Stimulated activated naive CD8-positive, alpha-beta T cell treated with anti-CD3 and anti-CD28 coated beads, Interleukin-15, Interleukin-2, amounts not matched to agents 100 U/mL and 50 U/mL, for 24 hours (primary cell): ENCODE results near the gene STAC3.

Source experiments
- ATAC-seq: fragments of 150-1000 bp; cut with Tn5 transposase; one replicate; pipeline ENCODE4 v1.10.0; 2021
- DNase-seq: peaks from one replicate; pipeline ENCODE4 v3.0.0; 2021

The STAC3 gene

DNA sequence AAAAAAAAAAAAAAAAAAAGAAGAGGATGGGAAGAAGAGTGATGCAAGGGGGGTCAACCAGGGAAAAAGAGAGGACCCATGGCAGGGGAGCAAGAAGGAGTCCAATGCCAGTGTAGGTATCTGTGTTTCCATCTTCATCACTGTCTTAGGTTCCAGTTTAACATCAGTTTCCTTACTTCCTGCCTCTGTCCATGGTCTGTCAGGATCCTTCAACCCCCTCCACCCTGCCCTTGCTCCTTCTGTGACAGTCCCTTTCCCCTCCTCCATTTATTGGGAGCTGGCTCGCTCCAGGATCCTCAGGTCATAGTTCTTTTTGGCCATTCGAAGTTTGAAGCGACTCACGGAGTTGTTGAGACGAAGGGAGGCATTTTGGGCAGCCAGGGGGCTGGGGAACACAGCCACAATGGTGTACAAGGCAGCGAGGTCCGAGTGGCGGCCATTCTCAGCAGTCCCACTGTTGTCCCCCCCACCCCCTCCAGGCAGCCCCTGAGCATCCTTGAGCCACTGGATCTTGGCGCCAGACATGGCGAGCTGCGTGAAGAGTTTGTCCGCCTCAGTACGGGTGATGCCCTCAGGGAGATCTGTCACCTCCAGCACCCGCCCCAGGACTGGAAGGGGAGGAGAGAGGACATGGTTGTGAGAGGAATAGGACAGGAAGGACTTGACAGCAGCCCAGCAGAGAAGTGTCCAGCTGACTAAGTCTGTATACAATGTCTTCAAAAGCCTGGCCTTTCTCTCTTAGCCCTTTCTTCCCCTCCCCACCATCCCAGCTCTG is 3.7 kb upstream of the STAC3 start:
- no peak for ATAC-seq

DNA sequence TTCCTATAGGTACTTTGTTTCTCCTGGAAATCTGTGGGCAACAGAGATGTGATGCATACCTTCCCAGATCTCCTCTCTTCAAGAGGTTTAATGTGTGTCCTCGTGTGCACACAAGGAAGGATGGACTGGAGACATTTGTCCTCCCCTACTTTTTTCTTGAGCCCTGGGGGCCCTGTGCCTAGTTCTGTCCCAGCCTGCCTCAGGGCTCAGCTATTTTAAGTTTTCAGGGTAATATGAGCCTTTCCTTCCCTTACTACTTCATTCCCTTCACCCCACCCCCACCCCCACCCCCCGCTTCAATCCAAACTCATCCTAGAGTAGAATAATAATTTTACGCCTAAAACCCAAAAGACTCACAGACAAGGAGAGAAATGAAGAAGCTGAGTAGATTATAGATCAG is 446 bp downstream of the STAC3 start:
- ATAC-seq (no peak), DNase-seq (no peak)

More for the DNA sequence above, 3.7 kb upstream of the STAC3 start:
- DNase-seq, result no peak

DNA sequence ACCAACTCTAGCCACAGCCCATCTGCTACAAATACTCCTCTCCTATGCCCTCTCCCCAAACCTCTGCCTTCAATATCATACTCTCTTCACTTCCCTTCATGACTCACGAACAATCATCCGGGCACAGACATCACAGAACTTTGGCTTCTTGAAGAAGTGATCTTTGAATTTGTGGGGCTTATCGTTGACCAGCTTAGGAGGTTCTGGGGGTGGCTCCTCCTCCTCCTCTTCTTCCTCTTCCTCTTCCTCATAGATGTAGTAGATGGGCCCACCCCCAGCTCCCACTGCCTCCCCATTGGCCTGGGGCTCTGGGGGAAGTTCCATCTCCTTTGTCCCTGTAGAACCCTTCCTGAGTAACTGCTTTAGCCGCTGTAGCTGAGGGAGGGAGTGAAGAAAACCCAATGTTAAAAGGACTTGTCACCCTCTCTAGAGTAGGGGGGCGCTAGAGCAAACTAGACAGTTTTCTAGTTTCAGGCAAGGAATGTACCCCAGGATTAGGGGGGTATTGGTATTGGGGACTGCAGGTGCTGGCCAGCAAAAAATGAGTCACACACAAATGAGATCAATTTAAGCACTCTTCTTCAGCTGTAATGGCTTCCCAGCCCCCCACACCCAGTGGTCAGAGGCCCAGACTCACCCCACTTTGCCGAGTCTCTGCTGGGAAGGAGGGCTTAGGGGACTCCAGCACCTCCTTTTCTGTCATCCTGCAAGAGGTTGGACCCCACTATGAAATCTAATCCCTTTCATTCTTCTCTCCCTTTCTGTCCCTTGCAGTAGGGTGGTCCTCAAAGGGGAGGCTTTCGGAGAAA is 1.8 kb downstream of the STAC3 start:
- ATAC-seq (peak; percentile 49), DNase-seq (peak; percentile 12)

DNA sequence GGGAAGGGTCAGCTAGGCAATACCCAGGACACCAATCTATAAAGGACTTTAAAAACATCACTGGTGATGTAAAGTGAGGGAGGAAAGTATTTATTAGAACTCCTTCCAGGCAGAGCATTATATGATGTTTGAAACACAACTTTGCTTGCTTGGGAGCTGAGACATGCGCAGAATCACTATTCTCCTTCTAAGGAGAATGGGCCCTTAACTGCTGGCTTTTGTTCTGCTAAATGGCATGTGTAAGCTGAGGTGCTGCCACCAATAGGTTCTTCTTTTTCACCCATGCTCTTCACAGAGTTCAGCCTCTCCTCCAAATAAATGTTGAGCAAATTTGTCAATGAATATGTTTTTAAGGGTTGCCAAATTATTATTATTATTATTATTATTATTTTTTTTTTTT is 3.9 kb downstream of the STAC3 start:
- no peak for ATAC-seq

DNA sequence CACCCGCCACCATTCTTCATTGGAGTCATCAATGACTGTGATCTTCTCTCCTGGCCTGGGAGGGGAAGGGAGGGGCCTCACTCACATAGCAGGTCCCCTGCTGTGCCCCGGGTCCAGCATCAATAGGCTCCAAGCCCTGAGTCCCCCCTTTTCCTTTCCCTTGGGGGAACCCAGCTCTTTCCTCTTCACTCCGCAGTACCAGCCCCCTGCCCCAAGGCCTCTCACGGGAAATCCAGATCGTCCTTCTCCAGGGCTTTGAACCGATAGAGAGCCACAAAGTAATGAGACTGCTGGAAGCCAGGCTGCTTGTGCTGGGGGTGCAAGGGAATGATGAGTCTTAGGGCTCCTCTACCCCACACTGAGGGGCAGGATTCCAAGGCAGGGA is 6.7 kb downstream of the STAC3 start:
- DNase-seq, result no peak
- no peak for ATAC-seq

More for the DNA sequence above, 3.9 kb downstream of the STAC3 start:
- DNase-seq, result no peak

DNA sequence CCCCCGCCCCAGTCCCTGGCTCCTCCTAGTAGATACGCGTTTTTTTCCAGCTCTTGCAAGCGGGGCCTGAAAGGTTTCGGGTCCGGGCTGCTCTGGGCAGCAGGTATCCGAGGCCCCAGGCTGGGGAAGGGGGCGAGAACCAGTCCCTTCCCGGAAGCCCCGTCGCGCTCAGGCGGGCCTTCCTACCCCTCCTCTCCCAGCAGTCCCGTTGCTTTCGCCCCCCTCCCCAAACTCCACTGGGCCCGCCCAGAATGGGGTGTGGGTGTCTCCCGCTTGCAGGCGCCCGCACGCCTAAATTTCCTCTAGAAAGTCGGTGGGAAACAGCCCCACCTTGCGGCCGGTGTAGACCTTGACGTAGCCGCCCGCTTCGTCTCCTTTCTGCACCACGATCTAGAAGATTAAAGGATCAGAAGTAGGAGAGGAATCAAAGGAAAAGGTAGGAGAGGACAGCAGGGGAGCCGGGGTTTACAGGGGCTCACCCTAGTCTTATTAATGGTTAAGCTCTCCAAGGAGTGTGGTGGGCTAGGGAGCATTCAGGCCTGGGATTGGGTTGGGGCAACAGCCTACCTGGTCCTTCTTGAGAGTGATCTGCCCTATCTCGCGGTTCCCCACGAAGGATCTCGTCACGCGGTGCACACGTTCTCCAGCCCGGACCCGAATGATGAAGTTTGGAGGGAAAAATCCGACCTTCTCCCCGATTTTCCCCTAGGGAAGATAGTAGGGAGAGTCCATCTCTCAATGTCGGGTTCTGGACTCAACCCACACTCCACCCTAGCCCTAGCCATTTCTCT is 7.3 kb downstream of the STAC3 start:
- DNase-seq, result peak; percentile 88
- no peak for ATAC-seq

DNA sequence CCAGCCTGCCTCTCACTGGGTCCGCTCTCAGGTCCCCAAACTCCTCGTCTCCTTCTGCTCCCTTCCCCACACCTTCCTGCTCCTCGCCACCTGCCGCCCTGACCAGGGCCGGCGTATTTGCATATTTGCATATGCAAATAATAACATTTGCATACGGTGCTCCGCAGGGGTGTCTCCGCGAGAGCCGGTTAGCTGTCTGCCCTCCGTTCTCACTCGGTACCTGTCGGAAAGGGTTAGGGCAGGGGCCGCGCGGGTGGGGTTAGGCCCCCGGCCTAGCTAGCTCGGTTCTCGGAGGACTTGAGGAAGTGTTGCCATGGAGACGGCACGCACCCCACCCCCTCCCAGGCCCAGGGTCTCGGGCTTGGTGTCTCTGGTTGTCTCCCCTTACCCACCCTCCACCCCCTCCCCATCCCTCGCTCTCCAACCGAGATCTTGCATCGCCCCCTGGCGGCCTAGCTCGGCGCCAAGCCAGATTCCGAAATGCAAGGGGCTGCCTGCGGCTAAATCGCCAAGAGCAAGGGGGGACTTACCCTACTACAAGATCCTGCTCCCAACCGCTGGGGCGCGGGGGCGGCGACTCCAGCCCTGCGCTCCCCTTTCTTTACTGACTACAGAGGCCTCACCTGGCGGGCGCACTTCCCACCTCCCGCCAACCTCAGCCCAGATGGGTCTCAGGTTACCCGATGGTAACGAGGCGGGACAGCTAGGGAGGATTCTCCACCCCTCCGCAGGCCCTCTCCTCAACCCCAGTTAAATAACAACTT is 8.1 kb downstream of the STAC3 start:
- DNase-seq (peak; percentile 88), ATAC-seq (peak; percentile 7)

DNA sequence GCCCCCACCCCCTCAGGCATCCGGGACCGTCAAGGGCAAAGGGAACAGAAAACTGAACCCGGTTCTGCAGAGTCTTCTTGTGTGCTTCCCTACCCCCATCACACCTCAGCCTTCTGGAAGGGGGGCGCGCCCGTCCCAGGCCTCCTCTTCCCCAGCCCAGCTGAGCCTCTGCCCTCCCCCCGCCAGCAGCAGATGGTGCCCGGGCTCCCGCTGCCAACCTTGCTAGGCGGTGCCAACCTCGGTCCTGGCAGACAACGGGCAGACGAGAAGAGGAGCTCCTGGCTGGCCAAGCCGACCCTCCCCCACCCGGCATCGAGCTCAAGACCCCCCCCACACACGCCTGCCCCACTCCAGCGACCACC is 8.7 kb downstream of the STAC3 start:
- ATAC-seq (no peak), DNase-seq (peak; percentile 15)

DNA sequence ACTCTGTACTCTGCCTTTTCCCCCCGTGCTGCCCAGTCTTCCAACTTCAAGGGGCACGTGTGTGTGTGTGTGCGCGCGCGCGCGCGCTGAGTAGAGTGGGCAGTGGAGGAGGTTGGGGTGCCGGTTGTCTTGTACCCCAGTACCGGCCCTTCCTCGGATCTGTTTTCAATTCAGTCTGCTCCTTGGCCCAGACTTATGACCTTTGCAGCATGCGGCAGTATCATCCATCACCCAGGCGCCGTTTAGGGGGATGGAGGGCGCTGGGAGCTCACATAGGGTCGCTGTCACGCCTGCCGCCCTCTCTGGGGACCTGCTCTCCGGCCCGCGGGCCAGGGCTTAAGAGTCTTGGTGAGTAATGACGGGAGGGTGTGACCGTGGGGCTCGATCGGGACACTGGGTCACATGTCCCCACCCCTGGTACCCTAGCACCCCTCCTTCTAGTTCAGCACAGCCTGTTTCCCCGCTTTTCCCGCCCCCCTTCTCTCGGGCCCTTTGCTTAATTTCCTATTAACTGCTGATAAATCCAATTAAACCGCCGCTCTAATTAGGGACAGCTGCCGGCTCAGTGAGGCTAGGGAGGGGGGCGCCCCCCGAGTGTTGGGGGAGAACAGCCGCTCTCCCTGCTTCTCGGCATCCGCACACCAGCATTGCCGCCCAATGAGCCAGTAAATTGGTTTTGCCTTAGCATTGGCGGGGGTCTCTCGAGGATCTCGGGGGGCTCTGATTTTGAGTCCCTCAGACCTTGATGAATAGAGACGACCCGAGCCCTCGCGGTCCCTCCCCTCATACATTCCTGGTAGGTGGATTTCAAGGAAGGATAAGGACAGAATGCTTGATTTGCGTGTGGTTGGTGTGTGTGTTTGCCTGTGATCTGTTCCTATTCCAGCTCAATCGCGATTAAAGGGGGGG is 9.3 kb downstream of the STAC3 start:
- ATAC-seq (no peak), DNase-seq (peak; percentile 35)

DNA sequence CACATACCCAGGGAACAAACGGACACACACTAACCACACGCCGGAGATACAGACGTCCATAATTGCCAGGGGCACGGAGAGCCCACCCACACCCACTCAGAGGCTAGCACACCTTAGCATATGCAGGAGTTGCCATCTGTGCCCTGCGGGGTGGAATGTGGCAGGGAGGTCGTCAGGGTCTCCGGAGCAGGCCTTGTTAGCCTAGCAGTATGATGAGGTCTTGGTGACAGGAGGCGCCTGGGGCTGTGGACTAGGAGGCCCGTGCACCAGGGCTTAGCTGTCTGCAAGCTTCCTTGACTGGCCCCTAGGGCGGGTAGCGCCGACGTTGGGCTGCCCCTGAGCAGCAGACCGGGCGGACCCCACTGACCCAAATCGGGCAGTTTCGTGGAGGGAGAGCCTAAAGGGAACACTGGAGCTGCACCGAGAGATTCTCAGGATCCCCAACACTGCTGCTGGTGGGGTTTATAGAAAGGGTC is 10.0 kb downstream of the STAC3 start:
- ATAC-seq, result no peak
- peak; percentile 48 for DNase-seq

DNA sequence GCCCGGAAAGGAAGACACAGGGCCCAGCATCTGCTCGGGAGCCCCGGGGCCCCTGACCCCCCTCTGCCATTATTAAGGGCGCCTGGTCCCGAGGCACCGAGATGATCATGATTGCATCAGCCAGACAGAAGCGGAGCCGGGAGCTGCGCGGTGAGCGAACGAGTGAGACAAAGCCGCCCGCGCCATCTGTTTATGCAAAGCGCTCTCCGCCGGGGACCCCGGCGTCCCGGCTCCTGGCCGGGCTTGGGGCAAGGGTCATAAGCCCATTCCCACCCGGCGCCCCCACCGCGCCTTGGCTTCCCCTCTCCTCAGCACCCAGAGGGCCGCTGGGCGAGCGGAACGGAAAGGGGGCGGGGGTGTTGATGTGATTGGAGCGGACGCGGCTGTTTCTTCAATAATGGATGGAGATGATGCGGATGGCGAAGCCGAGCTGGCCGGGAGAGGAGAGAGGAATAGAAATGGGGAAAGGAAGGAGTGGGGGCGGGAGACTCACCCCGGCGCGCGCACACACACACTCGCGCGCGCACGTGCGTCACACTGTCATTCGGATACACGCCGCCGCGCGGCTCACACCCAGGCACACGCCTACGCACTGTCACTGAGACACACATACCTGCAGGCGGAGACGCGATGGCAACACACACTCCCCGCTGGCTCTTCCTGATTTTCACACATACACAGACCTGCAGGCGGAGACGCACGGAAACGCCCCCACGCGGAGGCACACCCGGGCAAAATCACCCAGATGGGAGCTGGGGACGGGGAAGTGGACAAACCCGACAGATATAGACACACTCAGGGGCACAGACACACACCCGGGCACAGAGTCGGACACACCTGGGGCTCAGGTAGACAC is 10.7 kb downstream of the STAC3 start:
- no peak for ATAC-seq
- peak; percentile 76 for DNase-seq

DNA sequence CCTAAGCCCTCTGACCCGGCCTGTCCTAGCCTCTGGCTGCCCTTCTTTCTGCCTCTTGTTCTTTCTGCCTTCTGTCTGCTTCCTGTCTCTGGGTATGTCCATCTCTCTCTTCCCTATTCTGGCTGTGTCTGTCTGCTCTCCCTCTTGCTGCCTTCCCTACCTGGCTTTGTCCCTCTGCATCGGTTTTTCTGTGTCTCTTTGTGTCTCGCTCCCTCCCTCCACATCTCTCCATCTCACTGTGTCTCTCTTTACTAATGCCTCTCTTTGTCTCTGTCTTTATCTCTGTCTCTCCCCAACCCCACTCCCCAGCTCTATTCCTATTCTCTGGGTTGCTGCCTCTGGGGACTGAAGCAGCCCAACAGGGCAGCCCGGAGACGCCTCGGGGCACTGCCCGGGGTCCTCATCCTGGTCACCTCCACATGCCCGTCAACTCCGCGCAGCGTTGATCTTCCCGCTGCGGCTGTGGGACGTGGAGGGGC is 11.4 kb downstream of the STAC3 start:
- DNase-seq (no peak), ATAC-seq (no peak)

DNA sequence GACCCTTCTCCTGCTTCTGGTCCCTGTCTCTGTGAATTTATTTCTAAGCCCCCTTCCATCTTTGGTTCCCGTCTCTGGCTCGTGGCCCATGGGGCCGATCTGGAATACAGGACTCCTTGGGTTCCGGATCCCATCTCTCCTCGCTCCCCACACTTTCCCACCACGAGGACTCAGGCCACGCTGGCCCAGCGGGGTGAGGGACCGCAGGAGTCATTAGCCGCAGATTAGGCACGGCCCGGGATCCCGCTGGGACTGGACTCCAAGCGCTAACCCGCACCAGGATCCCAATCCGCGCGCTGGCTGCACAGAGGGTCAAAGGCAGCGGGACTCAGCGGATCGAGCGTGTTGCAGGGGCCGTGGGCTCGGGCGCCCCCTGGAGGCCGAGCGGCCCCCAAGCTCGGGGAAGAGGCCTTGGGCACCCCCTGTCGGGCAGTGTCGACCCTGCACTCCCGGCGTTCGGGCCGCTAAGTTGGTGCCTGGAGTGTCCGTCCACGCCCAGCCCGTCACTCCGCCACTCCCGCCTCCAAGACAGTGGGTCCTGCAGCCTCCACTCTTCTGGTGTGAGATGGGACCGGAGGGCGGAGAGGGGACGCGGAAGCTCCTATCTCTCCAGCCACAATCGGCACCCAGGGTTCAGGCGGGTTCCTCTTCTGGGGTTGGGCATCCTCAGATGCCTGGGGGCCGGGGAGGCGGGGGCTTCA is 12.0 kb downstream of the STAC3 start:
- DNase-seq (peak; percentile 93), ATAC-seq (peak; percentile 64)

DNA sequence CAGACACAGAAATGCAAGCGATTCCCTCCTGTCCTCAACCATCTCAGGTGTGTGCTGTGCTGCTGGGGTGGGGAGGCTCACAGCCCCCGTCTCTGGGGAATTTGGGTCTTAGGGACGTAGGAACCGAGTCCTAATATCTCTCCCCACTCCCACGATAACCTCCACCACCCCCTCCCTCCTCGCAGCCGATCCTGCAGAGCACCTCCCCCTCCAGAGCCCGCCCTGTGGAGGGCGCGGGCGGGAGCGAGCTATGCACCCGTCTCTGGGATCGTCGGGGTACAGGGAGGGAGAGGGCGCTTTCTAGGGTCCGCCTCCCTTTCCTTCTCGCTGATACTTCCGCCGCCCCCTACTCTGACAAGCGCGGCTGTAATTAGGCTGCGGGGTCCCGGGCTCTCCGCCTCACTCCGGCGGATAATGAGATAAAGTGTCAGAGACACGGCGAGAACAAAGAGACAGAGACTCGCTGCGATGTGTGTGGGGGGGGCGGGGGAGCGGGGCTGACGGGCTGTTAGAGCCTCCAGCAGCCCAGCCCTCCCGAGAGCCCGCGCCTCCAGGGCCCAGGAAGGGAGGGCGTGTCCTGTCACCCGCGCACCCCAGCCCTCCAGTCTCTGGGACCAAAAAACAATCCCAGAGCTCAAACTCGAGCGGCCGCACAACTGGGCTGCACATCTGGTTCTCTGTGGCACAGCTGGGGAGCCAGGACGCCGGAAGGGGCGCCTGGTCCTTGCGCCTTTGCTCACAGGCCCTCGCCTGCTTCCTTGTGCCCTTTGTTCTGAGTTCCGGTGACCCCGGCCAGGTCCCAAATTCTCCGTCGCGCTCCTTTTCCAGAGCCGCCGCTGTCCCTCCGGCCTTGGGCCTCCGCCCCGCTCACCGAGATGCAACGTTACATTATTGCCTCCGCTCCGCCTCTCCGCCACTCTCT is 12.8 kb downstream of the STAC3 start:
- peak; percentile 41 for DNase-seq

DNA sequence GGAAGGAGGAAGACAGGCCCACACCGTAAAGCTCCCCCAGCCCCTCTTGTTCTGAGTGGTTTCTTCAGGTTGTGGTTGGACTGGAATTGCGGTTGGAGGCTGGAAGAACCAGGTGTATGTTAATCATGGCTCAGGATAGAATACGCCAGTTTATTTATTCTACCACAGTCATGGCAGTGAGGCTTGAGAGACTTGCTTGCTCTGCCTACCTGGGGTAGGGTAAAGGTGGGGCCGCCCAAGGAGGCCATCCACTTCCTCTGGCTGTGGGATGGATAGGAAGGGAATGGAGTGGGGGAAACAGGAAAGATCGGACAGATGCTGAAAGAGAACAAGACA is 13.4 kb downstream of the STAC3 start:
- DNase-seq, result no peak
- no peak for ATAC-seq

More for the DNA sequence above, 12.8 kb downstream of the STAC3 start:
- no peak for ATAC-seq

DNA sequence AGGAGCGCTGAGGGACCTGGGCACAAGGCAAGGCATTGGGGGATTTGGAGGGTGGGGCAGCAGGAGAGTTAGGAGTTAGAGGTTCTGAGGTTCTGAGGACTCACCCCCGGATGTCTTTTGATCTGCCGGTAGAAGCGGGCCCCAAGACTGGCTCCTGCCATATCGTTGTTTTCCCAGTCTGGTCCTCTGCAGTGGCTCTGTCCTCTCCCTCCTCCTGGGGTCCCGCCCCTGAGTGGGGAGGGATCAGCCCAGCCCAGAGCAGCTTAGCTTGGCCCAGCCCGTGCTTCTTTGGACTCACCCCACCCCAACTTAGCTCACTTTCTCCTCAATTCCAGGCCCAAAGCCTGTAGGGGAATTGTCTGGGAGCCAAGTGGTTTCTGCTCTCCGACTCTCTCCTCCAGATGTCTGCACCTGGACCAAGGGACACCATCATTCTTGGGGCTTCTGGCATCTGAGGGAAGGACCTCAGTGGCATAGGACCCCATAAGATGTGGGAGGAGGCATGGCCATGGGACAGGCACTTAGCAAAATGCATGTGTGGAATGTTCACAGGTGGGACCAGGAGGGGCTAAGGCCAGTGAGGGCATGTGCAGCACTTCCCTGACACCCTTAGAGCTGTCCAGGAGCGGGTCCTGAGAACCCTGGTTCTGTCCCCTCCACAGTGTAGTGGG is 13.9 kb downstream of the STAC3 start:
- ATAC-seq (no peak), DNase-seq (peak; percentile 26)

DNA sequence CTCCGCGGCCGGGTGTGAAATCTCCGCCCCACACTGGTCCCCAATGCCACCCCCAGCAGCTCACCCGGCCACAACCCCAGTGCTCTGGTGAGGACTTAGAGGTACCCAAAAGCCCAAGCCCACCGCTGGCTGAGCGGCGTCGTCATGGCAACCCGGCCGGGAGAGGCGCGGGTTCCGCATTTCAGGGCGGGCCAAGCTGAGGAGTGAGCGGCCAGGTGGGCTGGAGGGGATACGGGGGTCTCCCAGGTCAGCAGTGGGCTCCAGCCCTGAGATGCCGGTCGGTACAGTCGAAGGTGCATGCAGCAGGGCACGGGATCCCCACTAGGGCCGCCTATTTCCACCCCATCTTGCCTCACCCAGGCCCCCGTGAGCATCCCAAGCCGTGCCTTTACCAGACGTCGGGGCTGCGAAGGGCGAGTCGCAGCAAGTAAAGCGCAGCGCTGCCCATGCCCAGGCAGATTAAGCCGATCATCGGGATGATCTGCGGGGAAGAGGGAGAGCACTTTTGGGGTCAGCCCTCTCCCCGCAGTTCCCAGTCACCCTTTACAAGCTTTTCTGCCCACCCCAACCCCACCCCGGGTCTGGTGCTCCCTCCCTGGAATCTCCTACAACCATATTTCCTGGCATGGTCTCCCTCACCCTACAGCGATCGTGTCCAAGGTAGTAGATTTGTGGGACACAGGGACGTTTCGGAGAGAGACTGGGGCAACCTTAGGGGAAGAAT is 14.6 kb downstream of the STAC3 start:
- ATAC-seq, result no peak
- DNase-seq, result no peak
